ENCODE results near the gene SHROOM4. TPM values are rescaled to one million over a fixed set of nuclear protein-coding genes. Genes with fewer than 3 reads are reported as not detected.

SHROOM4 gene
- total and polyA plus RNA-seq, 2 donors (not counting 1 experiment from before 2014, with no cell fraction given) = not detected

DNA sequence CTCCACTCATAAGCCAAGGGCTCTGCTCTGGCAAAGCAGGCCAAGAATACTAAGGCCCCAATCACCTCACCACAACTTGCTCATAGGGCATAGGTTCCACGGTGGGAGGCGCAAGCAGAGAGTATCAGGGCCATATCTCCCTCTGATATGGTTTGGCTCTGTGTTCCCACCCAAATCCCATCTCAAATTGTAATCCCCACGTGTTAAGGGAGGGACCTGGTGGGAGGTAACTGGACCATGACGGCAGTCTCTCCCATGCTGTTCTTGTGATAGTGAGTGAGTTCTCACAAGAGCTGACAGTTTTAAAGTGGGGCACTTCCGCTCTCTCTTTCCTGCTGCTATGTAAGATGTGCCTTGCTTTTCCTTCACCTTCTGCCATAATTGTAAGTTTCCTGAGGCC lies 88.7 kb downstream of the SHROOM4 start:
- H3K9ac ChIP-seq (ENCODE audit: low read length) = no peak overlapping the region
- no peak overlapping the region for H3K4me3 ChIP-seq (ENCODE audit: control extremely low read depth in 1 of 5, extremely low read depth in 1 of 5, insufficient read depth in 1 of 5, low read depth in 2 of 5, low read length in 4 of 5)
- no peak overlapping the region for H2AFZ ChIP-seq (ENCODE audit: insufficient read depth, low read depth, low read length, poor library complexity, severe bottlenecking)
- no CpG with 5 or more reads among the region's 5 CpGs for WGBS (ENCODE audit: insufficient coverage)
- Mint-ChIP-seq H3K27ac (no peak overlapping the region), H3K4me1 (no peaks in the 10 kb centered on the region), H3K4me3 (no peak overlapping the region), H3K9me3 (ENCODE audit: insufficient read depth) (no peaks in the 10 kb centered on the region), H3K27me3 (no peaks in the 10 kb centered on the region)
- no peak for TF ChIP-seq CTCF (IDR thresholded peaks at IDR 0.05)
- no peak for TF ChIP-seq EZH2 (IDR thresholded peaks at IDR 0.05; ENCODE audit: borderline replicate concordance, insufficient read depth, low read depth, low read length, poor library complexity, severe bottlenecking)
- H3K36me3 ChIP-seq (replicated peaks in 1 of 2; ENCODE audit: control extremely low read depth in 1 of 2, control insufficient read depth in 1 of 2, extremely low read depth in 1 of 2, insufficient read depth in 2 of 2, low read length in 1 of 2) = no peaks in the 10 kb centered on the region
- ATAC-seq (ENCODE audit: low read depth) (no peak), DNase-seq (no peak)
- H3K27ac ChIP-seq (ENCODE audit: low read length in 2 of 2) = no peak overlapping the region
- H3K79me2 ChIP-seq (ENCODE audit: control insufficient read depth, insufficient read depth, low read length) = no peaks in the 10 kb centered on the region
- no peak overlapping the region for H3K4me2 ChIP-seq (replicated peaks; ENCODE audit: low read depth, low read length, poor library complexity, severe bottlenecking)
- intact Hi-C loops (cut with micrococcal nuclease) = no loop called here
- H3K27me3 ChIP-seq (replicated peaks in 1 of 4; ENCODE audit: control extremely low read depth in 1 of 4, control insufficient read depth in 3 of 4, insufficient read depth in 4 of 4, low read length in 3 of 4) = peaks cover 0 to 5% (median 0%) of the 10 kb centered on the region in 4 experiments
- no peaks in the 10 kb centered on the region for H3K9me3 ChIP-seq (ENCODE audit: control extremely low read depth in 1 of 3, control insufficient read depth in 2 of 3, insufficient read depth in 1 of 3, low read length in 2 of 3)
- no peaks in the 10 kb centered on the region for H4K20me1 ChIP-seq (ENCODE audit: control insufficient read depth, insufficient read depth, low read length, poor library complexity, severe bottlenecking)
- ChIA-PET POLR2A (no interaction called here), CTCF (no interaction called here)
- no peaks in the 10 kb centered on the region for H3K4me1 ChIP-seq (ENCODE audit: control insufficient read depth in 2 of 2, insufficient read depth in 2 of 2, low read length in 2 of 2)

DNA sequence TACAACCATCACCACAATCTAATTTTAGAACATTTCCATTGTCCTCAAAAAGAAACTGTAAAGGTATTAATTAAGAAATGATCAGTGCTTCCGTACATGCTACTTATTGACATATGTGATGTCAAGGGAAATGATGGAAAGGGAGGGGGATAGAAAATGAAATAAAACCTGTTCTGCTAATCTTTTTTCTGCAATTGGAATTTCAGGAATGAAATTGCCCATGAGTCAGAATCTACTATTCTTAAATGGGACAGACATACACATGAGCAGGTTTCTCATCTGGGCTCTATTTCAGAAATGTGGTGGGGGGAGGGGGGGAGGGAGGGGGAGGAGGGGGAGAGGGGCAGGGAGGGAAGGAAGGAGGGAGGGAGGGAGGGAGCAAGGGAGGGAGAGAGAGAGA lies 91.0 kb downstream of the SHROOM4 start:
- Histone ChIP-seq H3K4me3 (ENCODE audit: control extremely low read depth in 1 of 5, extremely low read depth in 1 of 5, insufficient read depth in 1 of 5, low read depth in 2 of 5, low read length in 4 of 5) (no peak overlapping the region), H3K79me2 (ENCODE audit: control insufficient read depth, insufficient read depth, low read length) (no peaks in the 10 kb centered on the region), H3K4me1 (ENCODE audit: control insufficient read depth in 2 of 2, insufficient read depth in 2 of 2, low read length in 2 of 2) (no peaks in the 10 kb centered on the region), H3K9ac (ENCODE audit: low read length) (no peak overlapping the region), H3K4me2 (replicated peaks; ENCODE audit: low read depth, low read length, poor library complexity, severe bottlenecking) (no peak overlapping the region), H3K27ac (ENCODE audit: low read length in 2 of 2) (no peak overlapping the region), H2AFZ (ENCODE audit: insufficient read depth, low read depth, low read length, poor library complexity, severe bottlenecking) (no peak overlapping the region), H3K9me3 (ENCODE audit: control extremely low read depth in 1 of 3, control insufficient read depth in 2 of 3, insufficient read depth in 1 of 3, low read length in 2 of 3) (no peaks in the 10 kb centered on the region), H3K36me3 (replicated peaks in 1 of 2; ENCODE audit: control extremely low read depth in 1 of 2, control insufficient read depth in 1 of 2, extremely low read depth in 1 of 2, insufficient read depth in 2 of 2, low read length in 1 of 2) (no peaks in the 10 kb centered on the region), H3K27me3 (replicated peaks in 1 of 4; ENCODE audit: control extremely low read depth in 1 of 4, control insufficient read depth in 3 of 4, insufficient read depth in 4 of 4, low read length in 3 of 4) (no peaks in the 10 kb centered on the region), H4K20me1 (ENCODE audit: control insufficient read depth, insufficient read depth, low read length, poor library complexity, severe bottlenecking) (no peaks in the 10 kb centered on the region)
- no peak for DNase-seq
- Mint-ChIP-seq H3K9me3 (ENCODE audit: insufficient read depth) (no peaks in the 10 kb centered on the region), H3K27ac (no peak overlapping the region), H3K4me1 (no peaks in the 10 kb centered on the region), H3K4me3 (no peak overlapping the region), H3K27me3 (no peaks in the 10 kb centered on the region)
- intact Hi-C loops (cut with micrococcal nuclease) = no loop called here
- ATAC-seq (ENCODE audit: low read depth) = no peak
- POLR2A ChIA-PET = no interaction called here
- CTCF ChIA-PET = no interaction called here
- 100% methylated on average over 1 of the region's 1 CpG for WGBS (ENCODE audit: insufficient coverage)
- TF ChIP-seq CTCF (IDR thresholded peaks at IDR 0.05) = no peak
